Mesenteric fat pad (tissue), 1 donor: ENCODE measurements around the gene PDIK1L. TPM values are rescaled to one million over a fixed set of nuclear protein-coding genes. Genes with fewer than 3 reads are reported as not detected.

Experiments used
- DNase-seq: peaks from one replicate; pipeline ENCODE4 v3.0.0-alpha.2; 2020; ENCODE audit warnings: low spot score
- total RNA-seq: library from RNA; stranded (reverse); fragmentation: NEBNext Ultra II Directional; extraction: Animal tissue kit (Norgen Biotek cat#: 25700); gene quantifications from one replicate; pipeline ENCODE4 v1.2.1, GENCODE V29; 2021
- donor health status: DM: yes; HTN: yes; CAD: no.

PDIK1L gene
- total RNA-seq, 1 donor from 2014 or later, result 6.4 TPM

GRCh38 chr1:26169198-26169554 lies 57.6 kb downstream of the PDIK1L start:
- no peak for DNase-seq

GRCh38 chr1:26169669-26170471 lies 58.2 kb downstream of the PDIK1L start, which contains the start of gene ZNF593:
Gene ZNF593, plus strand, starts transcription at chr1:26169908. Its CDS starts 76 bp downstream, at chr1:26169984.
- peak; percentile 97 for DNase-seq

- no peak for DNase-seq
Measured at GRCh38 chr1:26170472-26170821, 58.8 kb downstream of the PDIK1L start.

- no peak for DNase-seq
Measured at GRCh38 chr1:26171084-26172072, 59.8 kb downstream of the PDIK1L start, which contains the start of gene ZNF593OS. Gene ZNF593OS, minus strand, starts transcription at chr1:26171832. Its CDS starts 171 bp downstream, at chr1:26171661.

Other genes with a start within 250 kb of the PDIK1L start
- gene PAQR7, start 236.1 kb upstream of the PDIK1L start, total RNA-seq, result 7.2 TPM
- 39.3 TPM for gene STMN1, start 205.4 kb upstream of the PDIK1L start, total RNA-seq
- 6.8 TPM for gene PAFAH2, start 113.8 kb upstream of the PDIK1L start, total RNA-seq
- gene EXTL1, start 90.0 kb upstream of the PDIK1L start, total RNA-seq, result not detected
- gene SLC30A2, start 65.7 kb upstream of the PDIK1L start, total RNA-seq, result not detected
- 0.26 TPM for gene TRIM63, start 44.2 kb upstream of the PDIK1L start, total RNA-seq
- gene FAM110D, start 47.3 kb downstream of the PDIK1L start, total RNA-seq, result 6.3 TPM
- gene C1orf232, start 57.1 kb downstream of the PDIK1L start, total RNA-seq, result not detected
- 32.7 TPM for gene ZNF593, start 58.1 kb downstream of the PDIK1L start, total RNA-seq
- not detected for gene ZNF593OS, start 60.0 kb downstream of the PDIK1L start, total RNA-seq
- gene CNKSR1, start 65.7 kb downstream of the PDIK1L start, total RNA-seq, result 1.7 TPM
- gene CATSPER4, start 78.8 kb downstream of the PDIK1L start, total RNA-seq, result not detected
- gene CEP85, start 122.4 kb downstream of the PDIK1L start, total RNA-seq, result 3.5 TPM
- 229 TPM for gene SH3BGRL3, start 168.3 kb downstream of the PDIK1L start, total RNA-seq
- 22.2 TPM for gene UBXN11, start 194.8 kb downstream of the PDIK1L start, total RNA-seq
- gene CD52, start 206.1 kb downstream of the PDIK1L start, total RNA-seq, result 27.1 TPM
- gene CRYBG2, start 242.3 kb downstream of the PDIK1L start, total RNA-seq, result 0.06 TPM